A549 (cell line): Measurements from ENCODE around the gene FGR. TPM values are rescaled to one million over a fixed set of nuclear protein-coding genes. Genes with fewer than 3 reads are reported as not detected.

Source experiments
- ATAC-seq, 2 experiments: fragments of 200-7000 bp in 1 of 2; fragments of >200 bp in 1 of 2; cut with Nextera tagmentation in 1 of 2; cut with Tn5 transposase in 1 of 2; 3 replicates each; pipeline versions ENCODE4 v1.8.0 to v1.9.1; 2018 to 2020; ENCODE audit warnings: mild to moderate bottlenecking in 1 of 2, moderate library complexity in 1 of 2
- CTCF ChIA-PET: fragments of 300-600 bp; sonication (Branson Sonifier 250); formaldehyde crosslinking; extraction: SDS; loops from one replicate; lab custom pipeline; 2021; ENCODE audit warnings: antibody characterized with exemption, inconsistent platforms; lab: Yijun Ruan, JAX
- POLR2A ChIA-PET: fragments of 350-600 bp; formaldehyde crosslinking; extraction: SDS; loops from one replicate; lab custom pipeline; 2021; ENCODE audit warnings: antibody characterized with exemption, inconsistent platforms; lab: Yijun Ruan, JAX
- DNase-seq, 2 experiments: peaks; one replicate each; pipeline versions ENCODE4 v3.0.0 to v3.0.0-alpha.2; 2011 to 2016; ENCODE audit warnings: low read depth in 1 of 2, low spot score in 1 of 2
- FAIRE-seq: peaks from 2 replicates; lab custom pipeline; 2011; peaks lifted over from hg19 to GRCh38; lab: Jason Lieb, UNC
- H3K27ac ChIP-seq, 2 experiments: fragments of >200 bp; sonication (Bioruptor Twin); formaldehyde crosslinking; 3 replicates each; pipeline ENCODE4 v1.5.1; 2016 to 2017
- H3K4me1 ChIP-seq: fragments of >200 bp; sonication (Bioruptor Twin); formaldehyde crosslinking; 3 replicates; pipeline ENCODE4 v1.6.1; 2016
- H3K4me2 ChIP-seq: fragments of >200 bp; sonication (Bioruptor Twin); formaldehyde crosslinking; 3 replicates; pipeline ENCODE4 v1.6.1; 2016
- H3K4me3 ChIP-seq: fragments of >200 bp; sonication (Bioruptor Twin); formaldehyde crosslinking; 3 replicates; pipeline ENCODE4 v1.5.1; 2016
- H3K9me3 ChIP-seq: fragments of >200 bp; sonication (Bioruptor Twin); formaldehyde crosslinking; 3 replicates; pipeline ENCODE4 v1.6.1; 2016
- EHF ChIP-seq: fragments of 250-450 bp; sonication (Bioruptor Pico); IDR thresholded peaks from 2 replicates; pipeline ENCODE4 v1.5.0; 2020; ENCODE audit warnings: mild to moderate bottlenecking
- NR3C1 ChIP-seq: fragments of >200 bp; sonication (Bioruptor Twin); formaldehyde crosslinking; IDR thresholded peaks from 3 replicates; pipeline ENCODE4 v1.6.1; 2017
- RCOR1 ChIP-seq: fragments of 150-350 bp; IDR thresholded peaks from 2 replicates; pipeline ENCODE4 v1.6.1; 2014; ENCODE audit warnings: antibody characterized with exemption, low read length, low read depth
- ZFP36 ChIP-seq: fragments of 450-650 bp; IDR thresholded peaks from 2 replicates; pipeline ENCODE4 v1.6.1; 2014; ENCODE audit warnings: borderline replicate concordance; ENCODE audit not compliant: partially characterized antibody
- WGBS: methylation state at CpG from one replicate; pipeline ENCODE4 v1.1.6; 2017; ENCODE audit errors: missing lambda C conversion rate; 5-methylcytosine and 5-hydroxymethylcytosine counted together
- polyA plus RNA-seq, 4 experiments: library from polyadenylated mRNA; depleted of rRNA in 3 of 4; stranded (reverse); fragments of >200 nt; fragmentation: RNase III in 1 of 4; extraction: RNeasy Plus Mini Kit Qiagen cat#74134 plus additional on column Dnase treatment in 1 of 4; gene quantifications; 2 replicates in 3 of 4; 3 replicates in 1 of 4; pipeline ENCODE4 v1.2.3, GENCODE V29; 2011 to 2017
- TF ChIP-seq, protein P1 (sequence below): fragments of 200-600 bp; sonication (generic); IDR thresholded peaks from 2 replicates; pipeline ENCODE4 v1.6.1; 2016; ENCODE audit warnings: antibody characterized with exemption, mild to moderate bottlenecking, moderate library complexity
- TF ChIP-seq, protein P2 (sequence below): fragments of 250-450 bp; sonication (Bioruptor Pico); IDR thresholded peaks from 2 replicates; pipeline ENCODE4 v1.5.0; 2021; ENCODE audit warnings: mild to moderate bottlenecking, moderate library complexity, borderline replicate concordance
- TF ChIP-seq, protein P3 (sequence below): IDR thresholded peaks from 2 replicates; pipeline ENCODE4 v1.6.1; 2012

FGR gene
- polyA plus RNA-seq, 2 of the 4 experiments (the other 2 are of a cell fraction), result not detected

- Histone ChIP-seq H3K27ac (peak overlapping the region; percentile 98 to 99), H3K9me3 (no peaks in the 10 kb centered on the region), H3K4me3 (peak overlapping the region; percentile 75; the same call in 1 of the 3 replicates), H3K4me2 (peak overlapping the region; percentile 89), H3K4me1 (peaks cover 64% of the 10 kb centered on the region)
- FAIRE-seq (no peak), DNase-seq (no peak), ATAC-seq (no peak)
- ChIA-PET POLR2A (interaction anchor here (1.0 to 2.4 kb wide), 2 partner anchors 17 to 28 kb away, joined by 3 to 13 read pairs; no protein-coding TSS in a partner anchor), CTCF (interaction anchor here (0.7 to 18.5 kb wide), 13 partner anchors 7 to 165 kb away, joined by 3 to 314 read pairs (median 10); partner anchors contain the start of gene AHDC1)
- no peak for TF ChIP-seq EHF (CRISPR knock-in tag)
- TF ChIP-seq, protein P1, sequence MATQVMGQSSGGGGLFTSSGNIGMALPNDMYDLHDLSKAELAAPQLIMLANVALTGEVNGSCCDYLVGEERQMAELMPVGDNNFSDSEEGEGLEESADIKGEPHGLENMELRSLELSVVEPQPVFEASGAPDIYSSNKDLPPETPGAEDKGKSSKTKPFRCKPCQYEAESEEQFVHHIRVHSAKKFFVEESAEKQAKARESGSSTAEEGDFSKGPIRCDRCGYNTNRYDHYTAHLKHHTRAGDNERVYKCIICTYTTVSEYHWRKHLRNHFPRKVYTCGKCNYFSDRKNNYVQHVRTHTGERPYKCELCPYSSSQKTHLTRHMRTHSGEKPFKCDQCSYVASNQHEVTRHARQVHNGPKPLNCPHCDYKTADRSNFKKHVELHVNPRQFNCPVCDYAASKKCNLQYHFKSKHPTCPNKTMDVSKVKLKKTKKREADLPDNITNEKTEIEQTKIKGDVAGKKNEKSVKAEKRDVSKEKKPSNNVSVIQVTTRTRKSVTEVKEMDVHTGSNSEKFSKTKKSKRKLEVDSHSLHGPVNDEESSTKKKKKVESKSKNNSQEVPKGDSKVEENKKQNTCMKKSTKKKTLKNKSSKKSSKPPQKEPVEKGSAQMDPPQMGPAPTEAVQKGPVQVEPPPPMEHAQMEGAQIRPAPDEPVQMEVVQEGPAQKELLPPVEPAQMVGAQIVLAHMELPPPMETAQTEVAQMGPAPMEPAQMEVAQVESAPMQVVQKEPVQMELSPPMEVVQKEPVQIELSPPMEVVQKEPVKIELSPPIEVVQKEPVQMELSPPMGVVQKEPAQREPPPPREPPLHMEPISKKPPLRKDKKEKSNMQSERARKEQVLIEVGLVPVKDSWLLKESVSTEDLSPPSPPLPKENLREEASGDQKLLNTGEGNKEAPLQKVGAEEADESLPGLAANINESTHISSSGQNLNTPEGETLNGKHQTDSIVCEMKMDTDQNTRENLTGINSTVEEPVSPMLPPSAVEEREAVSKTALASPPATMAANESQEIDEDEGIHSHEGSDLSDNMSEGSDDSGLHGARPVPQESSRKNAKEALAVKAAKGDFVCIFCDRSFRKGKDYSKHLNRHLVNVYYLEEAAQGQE, result peak; percentile 78
- WGBS, result 73% methylated on average over 8 of the region's 8 CpGs
Measured at GRCh38 chr1:27574001-27574781, 60.8 kb downstream of the FGR start.

- ChIA-PET POLR2A (no interaction called here), CTCF (interaction anchor here (0.8 to 18.5 kb wide), 7 partner anchors 10 to 272 kb away, joined by 3 to 314 read pairs (median 3); partner anchors contain the start of gene AHDC1)
- FAIRE-seq (no peak), ATAC-seq (no peak), DNase-seq (no peak)
- Histone ChIP-seq H3K9me3 (no peaks in the 10 kb centered on the region), H3K27ac (peak overlapping the region; percentile 38 to 71; a peak in 4 of 6 replicates), H3K4me3 (no peak overlapping the region), H3K4me2 (peak overlapping the region; percentile 25; the same call in 1 of the 3 replicates), H3K4me1 (peaks cover 73% of the 10 kb centered on the region)
- WGBS, result 72% methylated on average over 11 of the region's 14 CpGs
- TF ChIP-seq, protein P2, sequence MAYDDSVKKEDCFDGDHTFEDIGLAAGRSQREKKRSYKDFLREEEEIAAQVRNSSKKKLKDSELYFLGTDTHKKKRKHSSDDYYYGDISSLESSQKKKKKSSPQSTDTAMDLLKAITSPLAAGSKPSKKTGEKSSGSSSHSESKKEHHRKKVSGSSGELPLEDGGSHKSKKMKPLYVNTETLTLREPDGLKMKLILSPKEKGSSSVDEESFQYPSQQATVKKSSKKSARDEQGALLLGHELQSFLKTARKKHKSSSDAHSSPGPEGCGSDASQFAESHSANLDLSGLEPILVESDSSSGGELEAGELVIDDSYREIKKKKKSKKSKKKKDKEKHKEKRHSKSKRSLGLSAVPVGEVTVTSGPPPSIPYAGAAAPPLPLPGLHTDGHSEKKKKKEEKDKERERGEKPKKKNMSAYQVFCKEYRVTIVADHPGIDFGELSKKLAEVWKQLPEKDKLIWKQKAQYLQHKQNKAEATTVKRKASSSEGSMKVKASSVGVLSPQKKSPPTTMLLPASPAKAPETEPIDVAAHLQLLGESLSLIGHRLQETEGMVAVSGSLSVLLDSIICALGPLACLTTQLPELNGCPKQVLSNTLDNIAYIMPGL (CRISPR knock-in tag), result no peak
- peak; percentile 58 for TF ChIP-seq ZFP36
Measured at GRCh38 chr1:27572679-27573426, 62.1 kb downstream of the FGR start.

DNA sequence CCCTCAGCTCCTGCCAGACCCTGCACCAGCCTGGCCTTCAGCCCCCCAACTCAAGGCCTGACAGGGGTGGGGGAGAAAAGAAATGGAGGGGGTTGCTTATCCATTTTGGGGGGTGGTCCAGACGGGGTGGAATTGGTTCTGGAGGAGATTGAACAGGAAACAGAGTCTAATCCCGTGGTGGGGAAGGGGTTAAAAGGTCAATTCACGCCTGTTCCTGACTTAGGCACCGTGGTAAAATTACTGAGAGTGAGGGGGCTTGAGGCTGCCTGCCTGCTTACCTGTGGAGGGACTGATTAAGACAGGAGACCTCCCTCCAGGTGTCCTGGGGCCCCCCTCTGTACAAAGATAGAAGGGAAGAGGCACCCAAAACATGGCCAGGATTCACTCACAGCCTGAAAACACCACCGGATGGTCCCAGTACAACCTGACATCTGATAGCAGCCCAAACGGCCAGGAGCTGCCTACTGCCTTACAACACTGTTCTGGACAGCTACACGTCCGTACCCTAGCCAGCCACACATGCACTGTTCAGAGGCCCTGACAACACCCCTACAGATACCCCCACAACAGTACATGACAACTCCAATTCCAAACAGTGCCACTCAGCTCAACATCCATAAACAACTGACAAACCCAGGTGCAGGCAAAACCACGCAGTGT lies 62.8 kb downstream of the FGR start:
- DNase-seq (no peak), FAIRE-seq (no peak), ATAC-seq (no peak)
- ChIA-PET POLR2A (no interaction called here), CTCF (interaction anchor here (0.6 to 18.5 kb wide), 8 partner anchors 11 to 272 kb away, joined by 3 to 314 read pairs (median 4); partner anchors contain the start of gene AHDC1)
- H3K4me3 ChIP-seq, result no peak overlapping the region
- peak overlapping the region; percentile 9; the same call in 1 of the 3 replicates for H3K4me2 ChIP-seq
- peaks cover 80% of the 10 kb centered on the region for H3K4me1 ChIP-seq
- H3K9me3 ChIP-seq, result no peaks in the 10 kb centered on the region
- WGBS, result 27% methylated on average over 8 of the region's 9 CpGs
- no peak for TF ChIP-seq RCOR1
- TF ChIP-seq NR3C1, result no peak
- TF ChIP-seq, protein P3, sequence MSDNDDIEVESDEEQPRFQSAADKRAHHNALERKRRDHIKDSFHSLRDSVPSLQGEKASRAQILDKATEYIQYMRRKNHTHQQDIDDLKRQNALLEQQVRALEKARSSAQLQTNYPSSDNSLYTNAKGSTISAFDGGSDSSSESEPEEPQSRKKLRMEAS, result no peak
- H3K27ac ChIP-seq, result peak overlapping the region; percentile 38 to 71; a peak in 4 of 6 replicates
